KMS-11 (cell line): ENCODE measurements around the gene SYT7.

Experiments
- H2AFZ ChIP-seq: fragments of 200-600 bp; sonication (generic); 2 replicates; pipeline ENCODE4 v1.6.1; 2016; ENCODE audit warnings: antibody characterized with exemption, mixed run types, low read depth
- H3K27ac ChIP-seq: fragments of 200-600 bp; sonication (generic); 2 replicates; pipeline ENCODE4 v1.6.1; 2016; ENCODE audit warnings: mild to moderate bottlenecking, mixed run types
- H3K27me3 ChIP-seq: fragments of 200-600 bp; sonication (generic); 2 replicates; pipeline ENCODE4 v1.6.1; 2017; ENCODE audit warnings: mild to moderate bottlenecking, low read depth, mixed run types, moderate library complexity; ENCODE audit not compliant: insufficient read depth
- H3K36me3 ChIP-seq: fragments of 200-600 bp; sonication (generic); 2 replicates; pipeline ENCODE4 v1.6.1; 2017; ENCODE audit warnings: mild to moderate bottlenecking, mixed run types; ENCODE audit not compliant: insufficient read depth
- H3K4me1 ChIP-seq: fragments of 200-600 bp; sonication (generic); 2 replicates; pipeline ENCODE4 v1.6.1; 2016; ENCODE audit warnings: mild to moderate bottlenecking, low read depth, mixed run types; ENCODE audit not compliant: poor library complexity, severe bottlenecking
- H3K4me2 ChIP-seq: fragments of 200-600 bp; sonication (generic); 2 replicates; pipeline ENCODE4 v1.7.0; 2016; ENCODE audit warnings: mild to moderate bottlenecking, mixed run types
- H3K4me3 ChIP-seq: fragments of 200-600 bp; sonication (generic); IDR thresholded peaks from 2 replicates; pipeline ENCODE4 v1.6.1; 2017; ENCODE audit warnings: low read depth, low read length, mixed read lengths; ENCODE audit not compliant: insufficient read depth
- H3K79me2 ChIP-seq: fragments of 200-600 bp; sonication (generic); 2 replicates; pipeline ENCODE4 v1.6.1; 2016; ENCODE audit warnings: low read depth, mixed run types; ENCODE audit not compliant: insufficient read depth
- H3K9ac ChIP-seq: fragments of 200-600 bp; sonication (generic); 2 replicates; pipeline ENCODE4 v1.6.1; 2016; ENCODE audit warnings: mild to moderate bottlenecking, mixed run types
- H4K20me1 ChIP-seq: fragments of 200-600 bp; sonication (generic); 2 replicates; pipeline ENCODE4 v1.6.1; 2016; ENCODE audit warnings: mild to moderate bottlenecking, mixed run types; ENCODE audit not compliant: insufficient read depth
- TF ChIP-seq, protein P1 (sequence below): fragments of 200-600 bp; sonication (generic); conservative IDR thresholded peaks from 2 replicates; pipeline ENCODE4 v1.6.1; 2017; ENCODE audit warnings: low read depth, mild to moderate bottlenecking, antibody characterized with exemption, low read length, moderate library complexity, mixed read lengths

SYT7 gene

GRCh38 chr11:61592176-61592575 lies 11.3 kb upstream of the SYT7 start:
- Histone ChIP-seq H3K4me3 (no peak overlapping the region), H2AFZ (no peak overlapping the region), H3K36me3 (no peaks in the 10 kb centered on the region), H3K4me2 (no peak overlapping the region), H3K79me2 (no peaks in the 10 kb centered on the region), H3K4me1 (no peaks in the 10 kb centered on the region), H3K27ac (no peak overlapping the region), H3K27me3 (peaks cover 89% of the 10 kb centered on the region), H3K9ac (no peak overlapping the region), H4K20me1 (no peaks in the 10 kb centered on the region)
- TF ChIP-seq, protein P1, sequence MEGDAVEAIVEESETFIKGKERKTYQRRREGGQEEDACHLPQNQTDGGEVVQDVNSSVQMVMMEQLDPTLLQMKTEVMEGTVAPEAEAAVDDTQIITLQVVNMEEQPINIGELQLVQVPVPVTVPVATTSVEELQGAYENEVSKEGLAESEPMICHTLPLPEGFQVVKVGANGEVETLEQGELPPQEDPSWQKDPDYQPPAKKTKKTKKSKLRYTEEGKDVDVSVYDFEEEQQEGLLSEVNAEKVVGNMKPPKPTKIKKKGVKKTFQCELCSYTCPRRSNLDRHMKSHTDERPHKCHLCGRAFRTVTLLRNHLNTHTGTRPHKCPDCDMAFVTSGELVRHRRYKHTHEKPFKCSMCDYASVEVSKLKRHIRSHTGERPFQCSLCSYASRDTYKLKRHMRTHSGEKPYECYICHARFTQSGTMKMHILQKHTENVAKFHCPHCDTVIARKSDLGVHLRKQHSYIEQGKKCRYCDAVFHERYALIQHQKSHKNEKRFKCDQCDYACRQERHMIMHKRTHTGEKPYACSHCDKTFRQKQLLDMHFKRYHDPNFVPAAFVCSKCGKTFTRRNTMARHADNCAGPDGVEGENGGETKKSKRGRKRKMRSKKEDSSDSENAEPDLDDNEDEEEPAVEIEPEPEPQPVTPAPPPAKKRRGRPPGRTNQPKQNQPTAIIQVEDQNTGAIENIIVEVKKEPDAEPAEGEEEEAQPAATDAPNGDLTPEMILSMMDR, result no peak

DNA sequence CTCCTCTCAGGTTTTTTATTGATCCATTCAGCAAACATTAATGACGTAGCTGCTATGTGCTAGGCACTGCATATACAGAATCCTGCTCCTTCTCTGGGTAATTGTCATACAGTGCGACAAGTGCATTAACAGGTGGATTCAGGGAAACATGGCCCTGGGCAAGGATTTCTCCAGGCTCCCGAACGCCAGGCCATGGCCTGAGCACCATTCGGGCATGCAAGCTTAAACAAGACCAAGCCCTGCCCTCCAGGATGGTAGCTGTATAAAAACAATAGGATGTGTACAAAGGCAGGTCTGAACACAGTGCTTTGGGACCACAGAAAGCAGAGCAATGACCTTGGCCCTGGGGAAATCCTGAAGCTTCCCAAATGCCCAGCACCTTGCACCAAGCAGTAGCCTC lies 9.1 kb upstream of the SYT7 start:
- H3K4me1 ChIP-seq, result no peaks in the 10 kb centered on the region
- no peak overlapping the region for H3K4me2 ChIP-seq
- H3K4me3 ChIP-seq, result no peak overlapping the region
- H2AFZ ChIP-seq, result no peak overlapping the region
- H3K9ac ChIP-seq, result no peak overlapping the region
- H3K36me3 ChIP-seq, result no peaks in the 10 kb centered on the region
- no peaks in the 10 kb centered on the region for H3K79me2 ChIP-seq
- H3K27ac ChIP-seq, result no peak overlapping the region
- H3K27me3 ChIP-seq, result peaks cover 84% of the 10 kb centered on the region
- no peaks in the 10 kb centered on the region for H4K20me1 ChIP-seq
- TF ChIP-seq, protein P1, result no peak

DNA sequence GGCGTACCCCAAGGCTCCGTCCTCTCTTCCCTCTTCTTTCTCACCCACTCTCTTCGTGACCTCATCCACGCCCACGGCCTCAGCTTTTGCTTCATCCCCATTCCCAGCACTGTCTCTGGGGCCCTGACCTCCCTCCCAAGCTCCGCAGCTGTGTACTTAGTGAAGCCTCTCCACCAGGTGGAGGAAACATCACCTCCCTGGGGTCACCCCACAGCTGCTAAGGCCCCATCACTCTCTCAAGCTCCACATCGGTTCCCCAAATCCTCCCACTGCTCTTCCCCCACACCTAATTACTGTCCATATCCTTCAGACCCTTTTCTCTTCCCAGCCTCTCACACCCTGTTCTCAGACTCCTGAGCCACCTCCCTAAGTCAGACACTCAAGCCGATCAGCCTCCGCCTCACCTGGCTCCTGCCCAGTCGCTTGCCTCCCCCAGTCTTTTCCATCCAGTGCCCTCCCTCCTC lies 7.9 kb upstream of the SYT7 start:
- Histone ChIP-seq H2AFZ (no peak overlapping the region), H3K27me3 (peaks cover 84% of the 10 kb centered on the region), H3K4me2 (no peak overlapping the region), H3K79me2 (no peaks in the 10 kb centered on the region), H3K4me3 (no peak overlapping the region), H3K9ac (no peak overlapping the region), H3K36me3 (no peaks in the 10 kb centered on the region), H3K27ac (no peak overlapping the region), H3K4me1 (no peaks in the 10 kb centered on the region), H4K20me1 (no peaks in the 10 kb centered on the region)
- TF ChIP-seq, protein P1, result no peak

DNA sequence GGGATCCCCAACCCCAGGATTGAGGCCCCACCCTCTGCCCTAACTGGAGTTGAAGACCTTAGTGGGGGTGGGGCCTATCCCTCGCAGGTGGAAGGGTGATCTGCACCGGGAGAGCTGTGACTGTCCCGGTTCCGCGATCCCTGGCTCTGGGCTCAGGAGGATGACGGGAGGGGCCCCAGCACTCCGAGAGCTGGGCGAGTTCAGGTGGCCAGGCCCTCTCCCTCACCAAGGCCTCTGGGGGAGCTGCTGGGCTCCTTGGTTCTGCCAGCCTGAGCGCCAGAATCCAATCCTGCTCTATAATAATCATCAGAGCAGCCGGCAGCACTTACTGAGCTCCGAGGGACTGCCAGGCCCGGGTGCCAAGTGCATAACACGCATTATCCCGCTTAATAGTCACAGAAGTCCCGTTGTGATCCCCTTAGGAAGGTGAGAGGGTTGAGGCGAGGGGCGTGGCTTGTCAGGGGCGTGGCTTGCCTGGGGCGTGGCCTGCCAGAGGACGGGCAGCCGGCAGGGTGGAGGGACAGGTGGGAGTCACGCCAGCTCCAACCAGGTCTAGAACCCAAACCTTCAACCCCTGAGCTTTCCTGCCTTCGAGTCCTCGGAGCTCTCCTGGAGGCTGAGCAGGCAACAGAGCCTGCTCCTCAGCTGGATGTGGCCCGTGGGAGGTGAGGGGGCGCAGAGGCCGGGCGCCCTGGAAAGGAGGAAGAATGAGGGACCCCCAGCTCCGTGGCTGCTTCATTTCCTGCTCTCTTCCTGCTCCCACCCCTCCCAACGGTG lies 7.3 kb upstream of the SYT7 start:
- no peak overlapping the region for H3K4me2 ChIP-seq
- H3K9ac ChIP-seq, result no peak overlapping the region
- TF ChIP-seq, protein P1, result no peak
- no peaks in the 10 kb centered on the region for H3K36me3 ChIP-seq
- H2AFZ ChIP-seq, result no peak overlapping the region
- H3K4me1 ChIP-seq, result no peaks in the 10 kb centered on the region
- H3K27ac ChIP-seq, result no peak overlapping the region
- peaks cover 84% of the 10 kb centered on the region for H3K27me3 ChIP-seq
- H3K4me3 ChIP-seq, result no peak overlapping the region
- no peaks in the 10 kb centered on the region for H3K79me2 ChIP-seq
- H4K20me1 ChIP-seq, result no peaks in the 10 kb centered on the region
